HepG2 (cell line): ENCODE results near the gene TSHZ2. TPM values are rescaled to one million over a fixed set of nuclear protein-coding genes. Genes with fewer than 3 reads are reported as not detected.

Experiments
- ATAC-seq: fragments of 200-7000 bp; cut with Tn5 transposase; 3 replicates; pipeline ENCODE4 v1.9.1; 2020; ENCODE audit warnings: mild to moderate bottlenecking, moderate library complexity
- BruUV-seq: library from RNA; stranded (reverse); fragments of 400-500 nt; replicated peaks from 2 replicates; lab custom pipeline; 2021; lab: Mats Ljungman, UMichigan
- CTCF ChIA-PET: fragments of 300-600 bp; formaldehyde crosslinking; extraction: SDS; loops from one replicate; lab custom pipeline; 2021; ENCODE audit warnings: low total read pairs, inconsistent platforms, low intra/inter-chr PET ratio; lab: Yijun Ruan, JAX
- POLR2A ChIA-PET: fragments of 350-600 bp; sonication (Branson Sonifier 250); formaldehyde crosslinking; loops from one replicate; lab custom pipeline; 2020; ENCODE audit warnings: antibody characterized with exemption, inconsistent platforms; lab: Yijun Ruan, JAX
- DNase-seq: peaks from one replicate; pipeline ENCODE4 v3.0.0-alpha.2; 2015; ENCODE audit warnings: low spot score
- FAIRE-seq: peaks from 3 replicates; lab custom pipeline; 2011; peaks lifted over from hg19 to GRCh38; lab: Jason Lieb, UNC
- H2AFZ ChIP-seq: one replicate; pipeline ENCODE4 v1.6.1; 2011; ENCODE audit warnings: low read length, inconsistent platforms
- H3K27ac ChIP-seq: fragments of 300-600 bp; 3 replicates; pipeline ENCODE4 v1.8.0; 2011; ENCODE audit warnings: mixed run types, mild to moderate bottlenecking, mixed read lengths, low read length, inconsistent platforms; ENCODE audit not compliant: insufficient read depth; ENCODE audit errors: extremely low read length
- H3K27me3 ChIP-seq, 2 experiments: fragments of 200-600 bp in 1 of 2; 2 replicates in 1 of 2; 3 replicates in 1 of 2; pipeline versions ENCODE4 v1.6.0 to v1.8.0; 2011; ENCODE audit warnings: low read length in 2 of 2, mild to moderate bottlenecking in 2 of 2, moderate library complexity in 2 of 2, inconsistent platforms in 1 of 2; ENCODE audit not compliant: insufficient read depth in 2 of 2, control insufficient read depth in 1 of 2
- H3K36me3 ChIP-seq, 2 experiments: fragments of 200-600 bp in 1 of 2; replicated peaks in 1 of 2; 2 replicates in 1 of 2; 3 replicates in 1 of 2; pipeline versions ENCODE4 v1.5.1 to v1.8.0; 2011; ENCODE audit warnings: low read length in 2 of 2, inconsistent platforms in 1 of 2; ENCODE audit not compliant: insufficient read depth in 2 of 2, control insufficient read depth in 1 of 2
- H3K4me1 ChIP-seq: 2 replicates; pipeline ENCODE4 v1.5.1; 2012; ENCODE audit warnings: low read length, inconsistent platforms; ENCODE audit not compliant: insufficient read depth
- H3K4me2 ChIP-seq: 2 replicates; pipeline ENCODE4 v1.6.0; 2011; ENCODE audit warnings: low read depth, low read length, inconsistent platforms
- H3K4me3 ChIP-seq, 3 experiments: fragments of 200-600 bp in 1 of 3; sonication (generic), shearing (Covaris generic) in 1 of 3; replicated peaks in 1 of 3; 2 replicates each; pipeline ENCODE4 v1.5.1; 2011 to 2016; ENCODE audit warnings: low read length in 3 of 3, inconsistent platforms in 2 of 3, low read depth in 2 of 3, mild to moderate bottlenecking in 2 of 3, control low read depth in 1 of 3, mixed read lengths in 1 of 3; ENCODE audit not compliant: insufficient read depth in 1 of 3
- H3K79me2 ChIP-seq: one replicate; pipeline ENCODE4 v1.6.1; 2011; ENCODE audit warnings: low read length, inconsistent platforms; ENCODE audit not compliant: insufficient read depth
- H3K9ac ChIP-seq: 2 replicates; pipeline ENCODE4 v1.6.0; 2011; ENCODE audit warnings: mild to moderate bottlenecking, low read depth, low read length, inconsistent platforms; ENCODE audit not compliant: insufficient read depth
- H3K9me3 ChIP-seq: 2 replicates; pipeline ENCODE4 v1.5.1; 2012; ENCODE audit warnings: mild to moderate bottlenecking, low read length
- H4K20me1 ChIP-seq: 2 replicates; pipeline ENCODE4 v1.6.0; 2011; ENCODE audit warnings: inconsistent platforms, mild to moderate bottlenecking, low read length, moderate library complexity; ENCODE audit not compliant: insufficient read depth
- AHDC1 ChIP-seq: sonication (generic); formaldehyde crosslinking; IDR thresholded peaks from 2 replicates; pipeline ENCODE4 v1.5.1; 2020; ENCODE audit warnings: mild to moderate bottlenecking, missing genetic modification reagents, borderline replicate concordance
- CENPX ChIP-seq: sonication (generic); formaldehyde crosslinking; IDR thresholded peaks from 2 replicates; pipeline ENCODE4 v1.9.0; 2021; ENCODE audit warnings: mild to moderate bottlenecking, missing genetic modification reagents, moderate library complexity
- HDAC6 ChIP-seq: fragments of 200-600 bp; sonication (generic); IDR thresholded peaks from 2 replicates; pipeline ENCODE4 v1.7.0; 2017; ENCODE audit warnings: mild to moderate bottlenecking, antibody characterized with exemption, low read length, low read depth
- IRF1 ChIP-seq: sonication (generic); formaldehyde crosslinking; IDR thresholded peaks from 2 replicates; pipeline ENCODE4 v1.4.0; 2020; ENCODE audit warnings: low read depth, mild to moderate bottlenecking, missing genetic modification reagents
- KLF15 ChIP-seq: sonication (generic); formaldehyde crosslinking; IDR thresholded peaks from 2 replicates; pipeline ENCODE4 v1.8.1; 2023; ENCODE audit warnings: borderline replicate concordance, mild to moderate bottlenecking, inconsistent platforms, missing genetic modification reagents, mixed read lengths
- LBX2 ChIP-seq: sonication (generic); formaldehyde crosslinking; IDR thresholded peaks from 2 replicates; pipeline ENCODE4 v1.5.0; 2020; ENCODE audit warnings: missing genetic modification reagents, mild to moderate bottlenecking, borderline replicate concordance
- PHF5A ChIP-seq: IDR thresholded peaks from one replicate; pipeline ENCODE4 v1.6.1; 2018; ENCODE audit warnings: low read depth, missing genetic modification reagents; ENCODE audit not compliant: unreplicated experiment
- PTBP1 ChIP-seq: fragments of 200-400 bp; formaldehyde crosslinking; IDR thresholded peaks from 2 replicates; pipeline ENCODE4 v1.6.1; 2018; ENCODE audit warnings: low read length, low read depth; ENCODE audit not compliant: poor library complexity, severe bottlenecking
- TOPORS ChIP-seq: sonication (generic); formaldehyde crosslinking; IDR thresholded peaks from 2 replicates; pipeline ENCODE4 v1.8.0; 2023; ENCODE audit warnings: mild to moderate bottlenecking, missing genetic modification reagents
- ZBTB20 ChIP-seq: sonication (generic); formaldehyde crosslinking; IDR thresholded peaks from 2 replicates; pipeline ENCODE4 v1.8.1; 2023; ENCODE audit warnings: missing genetic modification reagents, low read depth, mild to moderate bottlenecking, borderline replicate concordance
- ZNF549 ChIP-seq: sonication (generic); formaldehyde crosslinking; IDR thresholded peaks from 2 replicates; pipeline ENCODE4 v1.5.0; 2020; ENCODE audit warnings: missing genetic modification reagents
- ZNF619 ChIP-seq: sonication (generic); formaldehyde crosslinking; IDR thresholded peaks from 2 replicates; pipeline ENCODE4 v1.4.0; 2020; ENCODE audit warnings: mild to moderate bottlenecking, missing genetic modification reagents
- ZNF713 ChIP-seq: sonication (generic); formaldehyde crosslinking; IDR thresholded peaks from 2 replicates; pipeline ENCODE4 v1.4.0; 2020; ENCODE audit warnings: mild to moderate bottlenecking, missing genetic modification reagents
- ZNF850 ChIP-seq: sonication (generic); formaldehyde crosslinking; conservative IDR thresholded peaks from 2 replicates; pipeline ENCODE4 v1.9.0; 2021; ENCODE audit warnings: mild to moderate bottlenecking, missing genetic modification reagents
- WGBS: methylation state at CpG from one replicate; pipeline ENCODE4 v1.1.6; 2017; ENCODE audit warnings: low lambda C conversion rate; 5-methylcytosine and 5-hydroxymethylcytosine counted together
- in situ Hi-C: cut with HindIII; loops from 2 replicates; pipeline ENCODE4 v1.10.0; 2017; ENCODE audit warnings: low pct_unique_long_range_greater_than_20kb; ENCODE audit not compliant: extremely low pct_ligation_motif_present
- intact Hi-C: fragments of 100-400 bp; cut with micrococcal nuclease; formaldehyde crosslinking; loops from one replicate; pipeline ENCODE4 v1.10.0; 2022; ENCODE audit not compliant: unreplicated experiment
- polyA plus RNA-seq, 8 experiments: library from polyadenylated mRNA; depleted of rRNA in 3 of 8; stranded (reverse) in 7 of 8; unstranded in 1 of 8; fragments of >200 nt; fragmentation: Illumina TruSeq in 4 of 8; extraction: Trizol in 4 of 8; gene quantifications; 2 replicates each; pipeline versions ENCODE4 v1.2.1 to v1.2.3, GENCODE V29; 2011 to 2016; ENCODE audit warnings: low read depth in 4 of 8, missing spikeins in 1 of 8, mixed read lengths in 1 of 8; ENCODE audit not compliant: insufficient read depth in 1 of 8
- total RNA-seq, 5 experiments: library from RNA; depleted of rRNA; stranded (reverse); fragments of >200 nt; fragmentation: Illumina TruSeq; extraction: Trizol; gene quantifications; 2 replicates each; pipeline ENCODE4 v1.2.3, GENCODE V29; 2016; ENCODE audit warnings: low read depth in 1 of 5
- TF ChIP-seq, protein P1 (sequence below): sonication (generic); formaldehyde crosslinking; IDR thresholded peaks from 2 replicates; pipeline ENCODE4 v1.4.0; 2020; ENCODE audit warnings: missing genetic modification reagents

TSHZ2 gene
- total and polyA plus RNA-seq, 2 of the 13 experiments (the other 11 are each of a cell fraction or from before 2014, with no cell fraction given), result 0.01 TPM; not detected in 1

DNA sequence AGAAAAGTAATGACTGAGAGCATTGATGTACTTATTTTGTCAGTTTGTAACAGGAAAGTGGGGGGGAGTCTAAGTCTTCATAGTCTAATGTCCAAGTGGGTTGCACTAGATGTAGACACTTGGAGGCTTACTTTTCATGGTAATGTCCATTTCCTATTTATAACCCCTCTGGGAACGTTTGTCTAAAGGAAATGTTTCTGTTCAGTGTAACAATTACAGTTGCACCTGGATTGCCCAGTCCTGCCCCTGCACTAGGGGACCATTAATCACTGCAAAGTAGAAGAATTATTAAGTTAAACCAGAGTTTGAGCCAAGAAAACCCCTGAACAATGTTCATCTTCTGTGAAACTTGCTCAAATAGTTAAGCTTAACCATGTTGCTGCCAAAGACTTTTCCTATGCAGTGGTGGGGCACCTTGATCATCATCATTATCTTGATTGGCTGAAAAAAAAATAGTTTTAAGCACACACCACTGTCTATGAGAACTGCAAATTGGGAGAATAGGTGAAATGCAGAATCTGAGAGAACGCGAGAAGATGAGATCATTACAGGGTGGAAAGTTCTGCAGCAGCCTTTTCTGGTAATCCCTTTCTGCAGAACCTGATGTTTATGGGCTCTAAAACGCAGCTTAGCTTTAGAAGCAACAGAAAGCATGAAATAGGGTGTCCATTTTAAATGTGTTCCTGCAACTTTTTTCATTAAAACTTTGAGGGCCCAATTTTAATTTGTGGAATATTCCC, 515.5 kb downstream of the TSHZ2 start:
- FAIRE-seq (no peak), ATAC-seq (no peak), DNase-seq (no peak)
- Histone ChIP-seq H3K9ac (no peak overlapping the region), H4K20me1 (no peaks in the 10 kb centered on the region), H3K4me3 (no peak overlapping the region), H3K27me3 (no peaks in the 10 kb centered on the region), H3K27ac (no peak overlapping the region), H2AFZ (no peak overlapping the region), H3K9me3 (no peaks in the 10 kb centered on the region), H3K79me2 (no peaks in the 10 kb centered on the region), H3K4me2 (no peak overlapping the region), H3K4me1 (peaks cover 10% of the 10 kb centered on the region), H3K36me3 (no peaks in the 10 kb centered on the region)
- ChIA-PET POLR2A (no interaction called here), CTCF (no interaction called here)
- in situ Hi-C loops (no loop called here), intact Hi-C loops (no loop called here)
- WGBS, result 59% methylated on average over 4 of the region's 4 CpGs
- BruUV-seq, result no TSS peak
- TF ChIP-seq KLF15 (CRISPR knock-in tag) (no peak), AHDC1 (no peak), CENPX (no peak), ZNF619 (CRISPR knock-in tag) (no peak), LBX2 (CRISPR knock-in tag) (no peak), PHF5A (CRISPR knock-in tag) (no peak), ZBTB20 (CRISPR knock-in tag) (no peak), ZNF850 (CRISPR knock-in tag) (no peak), HDAC6 (no peak), PTBP1 (no peak), ZNF713 (CRISPR knock-in tag) (no peak), IRF1 (CRISPR knock-in tag) (no peak), ZNF549 (CRISPR knock-in tag) (no peak), TOPORS (CRISPR knock-in tag) (no peak)
- TF ChIP-seq, protein P1, sequence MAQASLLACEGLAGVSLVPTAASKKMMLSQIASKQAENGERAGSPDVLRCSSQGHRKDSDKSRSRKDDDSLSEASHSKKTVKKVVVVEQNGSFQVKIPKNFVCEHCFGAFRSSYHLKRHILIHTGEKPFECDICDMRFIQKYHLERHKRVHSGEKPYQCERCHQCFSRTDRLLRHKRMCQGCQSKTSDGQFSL, result no peak
